Hypothalamus (tissue), 51 donors: ENCODE data around the gene FOXF1.

Source experiments
- DNase-seq, 51 donors: peaks; one replicate each; lab custom pipeline; 2025; lab: John Stamatoyannopoulos, UW

The FOXF1 gene

GRCh38 chr16:86515777-86516622 is 5.7 kb downstream of the FOXF1 start:
- no peak for DNase-seq

DNA sequence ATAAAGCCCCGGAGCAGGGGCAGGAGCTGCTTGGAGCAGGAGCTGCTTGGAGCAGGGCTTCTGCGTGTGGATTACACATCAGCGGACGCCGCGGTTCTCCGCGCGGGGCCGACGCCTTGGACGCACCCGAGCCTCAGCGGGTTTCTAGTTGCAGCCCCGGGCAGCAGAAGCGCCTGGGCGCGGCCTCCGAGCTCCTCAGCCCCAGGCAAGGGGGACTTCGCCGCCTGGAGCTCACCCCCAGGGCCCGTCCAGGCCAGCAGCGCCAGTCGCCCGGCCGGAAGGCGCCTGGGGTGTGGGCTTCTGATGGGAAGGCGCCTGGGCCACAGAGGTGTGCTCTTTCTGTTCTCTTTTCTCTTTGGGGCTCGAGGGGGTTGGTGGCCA is 6.3 kb downstream of the FOXF1 start:
- DNase-seq, result no peak

DNA sequence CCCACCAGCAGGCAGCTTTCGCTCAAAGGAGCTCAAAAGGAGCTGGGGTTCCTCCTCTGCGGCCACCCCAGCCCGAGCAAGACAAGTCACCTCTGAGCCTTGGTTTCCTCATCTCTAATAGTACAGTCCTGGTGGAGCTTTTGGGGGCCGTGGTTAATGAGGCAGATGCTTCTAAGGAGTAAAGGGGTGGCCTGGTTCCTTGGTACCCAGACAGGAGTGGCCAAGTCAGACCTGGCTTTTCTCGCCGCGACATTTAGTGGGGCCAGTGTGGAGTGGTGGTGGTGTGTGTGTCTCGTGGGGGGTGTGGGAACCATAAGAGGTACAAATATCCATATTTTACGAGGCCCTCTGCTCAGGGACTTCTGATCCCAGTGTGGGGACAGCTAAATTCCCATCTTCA is 6.7 kb downstream of the FOXF1 start:
- DNase-seq, result no peak

GRCh38 chr16:86517652-86518258 is 7.4 kb downstream of the FOXF1 start:
- peak in 44 of 51 donors; percentile 8 to 77 (median 40) for DNase-seq

GRCh38 chr16:86519007-86519648 is 8.8 kb downstream of the FOXF1 start:
- DNase-seq, result no peak

GRCh38 chr16:86519649-86520316 is 9.5 kb downstream of the FOXF1 start:
- DNase-seq, result peak in 29 of 51 donors; percentile 4 to 60 (median 26)

DNA sequence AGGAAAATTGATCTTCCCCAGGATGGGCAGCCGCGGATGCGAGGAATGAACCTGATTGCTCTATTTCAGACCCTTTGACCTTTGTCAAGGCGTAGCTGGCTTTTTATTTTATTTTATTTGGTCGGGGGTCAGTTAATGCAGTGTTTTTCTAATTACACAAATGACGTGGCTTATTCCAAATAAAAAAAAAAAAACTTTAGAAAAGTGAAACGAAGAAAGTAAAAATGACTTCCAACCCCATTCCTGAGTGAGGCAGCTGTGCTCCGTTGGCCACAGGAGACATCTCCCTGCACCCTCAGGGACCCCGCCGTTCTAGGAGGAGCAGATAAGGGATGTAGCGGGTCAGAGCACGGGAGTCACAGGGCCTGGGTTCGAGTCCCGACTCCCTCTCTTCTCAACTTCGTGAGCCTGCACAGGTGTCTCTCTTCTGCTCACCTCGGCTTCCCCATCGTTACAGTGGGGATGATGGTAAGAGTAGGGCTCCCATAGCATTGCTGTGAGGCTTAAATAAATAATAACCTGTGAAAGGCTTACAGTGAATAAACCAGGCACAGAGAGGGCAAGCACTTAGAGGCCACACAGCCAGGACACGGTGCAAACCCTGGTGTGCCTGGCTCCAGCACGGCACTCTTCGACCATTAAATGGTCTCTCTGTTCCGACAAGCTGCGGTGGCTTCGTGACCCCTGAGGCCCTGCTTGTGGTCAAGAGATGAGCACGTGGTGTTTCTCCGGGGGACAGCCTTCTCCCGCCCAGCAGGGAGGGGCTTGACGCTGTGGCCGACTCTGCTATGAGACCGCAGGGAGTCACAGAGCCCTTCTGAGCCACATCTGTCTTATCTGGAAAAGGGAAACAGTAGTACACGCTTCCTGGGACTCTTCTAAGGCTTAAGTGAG is 10.2 kb downstream of the FOXF1 start:
- no peak for DNase-seq

DNA sequence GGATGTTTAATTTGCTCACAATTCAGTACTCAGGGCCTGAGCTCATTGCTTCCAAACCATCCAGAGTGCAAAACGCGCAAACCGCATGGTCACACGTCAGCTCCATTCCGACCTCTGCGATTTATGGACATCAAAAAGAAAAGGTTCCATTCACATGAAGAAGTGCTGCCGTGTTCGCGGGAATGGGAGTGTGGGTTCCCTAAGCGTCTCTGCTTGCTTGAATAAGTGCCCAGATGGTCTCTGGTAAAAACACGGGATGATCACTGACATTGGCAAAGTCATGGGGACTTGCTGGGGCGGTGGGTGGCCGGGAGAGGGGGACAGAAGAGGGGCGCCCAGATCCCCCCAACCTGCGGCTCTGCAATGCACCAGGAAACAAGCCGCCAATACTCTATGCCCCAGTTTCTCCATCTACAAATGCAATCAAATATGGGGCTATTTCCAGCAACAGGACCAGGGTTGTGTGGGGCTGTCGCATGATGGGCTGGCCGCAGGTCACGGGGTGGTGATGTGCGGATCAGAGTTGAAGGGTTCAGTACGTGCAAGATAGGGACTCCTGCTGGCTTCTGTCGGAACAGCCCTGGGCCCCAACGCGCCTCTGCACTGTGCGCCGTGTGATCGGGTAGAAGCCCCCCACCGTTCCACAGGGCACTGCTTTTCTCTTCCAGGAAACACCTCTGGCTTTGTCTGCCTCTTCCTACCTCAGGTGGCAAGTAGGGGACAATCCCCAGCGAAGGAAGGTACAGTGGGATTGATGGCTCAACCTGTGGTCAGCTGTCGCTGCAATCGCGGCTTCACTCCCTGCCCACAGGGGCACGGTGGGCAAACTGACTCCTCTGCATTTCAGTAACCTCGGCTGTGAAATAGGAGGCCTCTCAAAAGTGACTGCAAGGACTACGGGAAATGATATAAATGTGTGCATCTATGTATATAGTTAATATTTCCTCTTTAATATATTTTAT is 11.2 kb downstream of the FOXF1 start:
- DNase-seq, result no peak

GRCh38 chr16:86522634-86523033 is 12.3 kb downstream of the FOXF1 start:
- peak in 1 of 51 donors; percentile 41 for DNase-seq

DNA sequence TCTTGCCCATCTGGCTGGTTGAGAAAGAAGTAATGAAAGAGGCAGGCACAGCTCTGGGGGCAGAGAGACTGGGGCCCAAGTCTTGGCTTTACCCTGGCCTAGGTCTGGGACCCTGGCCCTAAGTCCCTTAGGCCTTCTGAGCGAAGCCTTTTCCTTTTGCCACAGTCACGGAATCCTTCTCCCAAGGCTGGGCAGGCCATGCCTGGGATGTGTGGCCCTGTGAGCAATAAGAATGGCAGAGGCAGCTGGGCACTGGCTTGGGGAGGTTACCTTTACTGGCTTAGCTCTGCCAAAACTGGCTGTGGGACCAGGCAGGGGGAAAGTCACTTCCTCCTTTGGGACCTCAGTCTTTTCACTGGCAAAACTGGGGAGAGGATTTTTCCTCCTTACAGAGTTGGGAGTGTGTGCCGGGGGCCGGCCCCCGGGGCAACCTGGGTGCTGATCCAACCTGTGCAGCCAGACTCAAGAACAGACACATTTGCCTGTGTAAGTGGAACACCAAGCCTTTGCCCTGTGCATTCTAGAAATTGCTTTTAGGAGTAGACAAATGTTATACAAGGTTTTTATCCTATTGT is 12.9 kb downstream of the FOXF1 start:
- DNase-seq, result no peak

GRCh38 chr16:86524029-86524428 is 13.7 kb downstream of the FOXF1 start:
- no peak for DNase-seq

DNA sequence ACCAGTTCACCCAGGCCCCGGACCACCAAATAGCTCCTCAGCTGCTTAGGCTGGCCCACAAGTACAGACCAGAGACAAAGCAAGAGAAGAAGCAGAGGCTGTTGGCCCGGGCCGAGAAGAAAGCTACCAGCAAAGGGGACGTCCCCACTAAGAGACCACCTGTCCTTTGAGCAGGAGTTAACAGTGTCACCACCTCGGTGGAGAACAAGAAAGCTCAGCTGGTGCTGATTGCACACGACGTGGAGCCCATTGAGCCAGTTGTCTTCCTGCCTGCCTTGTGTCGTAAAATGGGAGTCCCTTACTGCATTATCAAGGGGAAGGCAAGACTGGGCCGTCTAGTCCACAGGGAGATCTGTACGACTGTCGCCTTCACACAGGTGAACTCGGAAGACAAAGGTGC is 15.4 kb downstream of the FOXF1 start:
- DNase-seq, result no peak

DNA sequence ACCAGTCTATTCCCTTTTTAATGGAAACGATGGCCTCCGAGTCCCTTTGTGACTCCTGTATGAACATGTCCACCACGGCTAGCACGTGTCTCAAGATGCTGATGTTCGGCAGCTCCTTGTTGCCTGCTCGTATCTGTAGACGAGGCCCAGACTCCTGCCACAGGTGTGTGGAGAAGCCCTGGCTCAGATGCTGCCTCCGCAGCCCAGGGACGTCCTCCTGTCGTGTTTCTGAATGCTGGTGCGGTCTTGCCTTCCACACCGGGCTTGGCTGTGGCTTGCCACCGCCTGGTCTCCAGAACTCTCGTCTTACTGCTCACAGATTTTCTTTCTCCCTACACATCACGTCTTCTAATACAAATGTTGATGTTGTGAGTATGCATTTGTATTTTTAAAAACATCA is 17.0 kb downstream of the FOXF1 start:
- DNase-seq, result no peak

DNA sequence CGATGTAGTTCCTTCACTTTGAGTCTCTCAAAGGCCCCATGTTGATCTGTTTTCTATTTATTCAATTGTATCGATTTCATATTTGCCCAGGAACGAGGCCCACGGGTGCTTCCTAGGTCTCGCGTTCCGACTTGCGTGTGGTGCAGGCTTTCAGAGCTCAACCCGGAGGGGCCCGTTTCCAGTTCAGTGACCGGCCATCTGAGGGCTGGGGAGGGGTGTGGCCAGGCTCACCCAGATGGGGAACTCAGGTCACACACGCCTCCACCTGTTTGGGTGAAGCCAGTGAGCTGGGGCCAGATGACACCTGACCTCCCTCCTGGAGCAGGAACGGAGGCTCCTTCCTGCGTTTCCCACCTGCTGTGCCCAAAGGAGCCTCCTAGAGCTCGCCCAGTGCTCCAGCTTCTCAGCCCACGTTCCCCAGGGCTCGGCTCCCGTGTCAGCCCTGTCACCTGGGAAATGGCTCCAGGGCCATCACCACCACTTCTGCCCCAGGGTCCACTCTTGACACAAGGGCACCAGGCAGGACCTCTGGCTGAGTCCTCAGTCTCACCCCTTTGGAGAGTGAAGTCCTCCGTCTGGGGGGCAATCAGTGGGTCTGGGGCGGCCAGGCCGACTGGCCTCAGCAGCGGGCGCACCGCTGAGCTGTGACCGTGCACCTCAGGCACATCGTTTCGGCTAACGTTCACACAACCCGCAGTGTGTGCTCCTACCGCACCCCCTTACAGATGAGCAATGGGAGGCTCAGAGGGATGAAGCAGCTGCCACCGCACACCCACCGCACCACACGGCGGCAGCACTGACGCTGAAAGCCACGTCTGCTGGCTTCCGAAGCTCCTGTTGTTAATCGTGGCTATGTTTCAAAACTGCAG is 18.0 kb downstream of the FOXF1 start:
- no peak for DNase-seq

DNA sequence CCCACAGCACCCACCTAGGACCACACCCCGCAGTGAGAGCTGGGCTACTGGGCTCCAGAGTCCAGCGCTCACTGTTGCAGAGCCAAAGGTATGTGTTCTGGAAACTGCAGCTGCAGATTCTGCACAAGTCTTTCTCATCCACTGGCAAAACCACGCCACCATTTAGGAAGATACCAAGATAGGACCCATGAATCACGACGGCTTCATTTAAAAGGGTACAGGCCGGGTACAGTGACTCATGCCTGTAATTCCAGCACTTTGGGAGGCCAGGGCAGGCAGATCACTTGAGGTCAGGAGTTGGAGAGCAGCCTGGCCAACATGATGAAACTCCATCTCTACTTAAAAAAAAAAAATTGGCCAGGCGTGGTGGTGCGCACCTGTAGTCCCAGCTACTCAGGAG is 18.8 kb downstream of the FOXF1 start:
- no peak for DNase-seq

DNA sequence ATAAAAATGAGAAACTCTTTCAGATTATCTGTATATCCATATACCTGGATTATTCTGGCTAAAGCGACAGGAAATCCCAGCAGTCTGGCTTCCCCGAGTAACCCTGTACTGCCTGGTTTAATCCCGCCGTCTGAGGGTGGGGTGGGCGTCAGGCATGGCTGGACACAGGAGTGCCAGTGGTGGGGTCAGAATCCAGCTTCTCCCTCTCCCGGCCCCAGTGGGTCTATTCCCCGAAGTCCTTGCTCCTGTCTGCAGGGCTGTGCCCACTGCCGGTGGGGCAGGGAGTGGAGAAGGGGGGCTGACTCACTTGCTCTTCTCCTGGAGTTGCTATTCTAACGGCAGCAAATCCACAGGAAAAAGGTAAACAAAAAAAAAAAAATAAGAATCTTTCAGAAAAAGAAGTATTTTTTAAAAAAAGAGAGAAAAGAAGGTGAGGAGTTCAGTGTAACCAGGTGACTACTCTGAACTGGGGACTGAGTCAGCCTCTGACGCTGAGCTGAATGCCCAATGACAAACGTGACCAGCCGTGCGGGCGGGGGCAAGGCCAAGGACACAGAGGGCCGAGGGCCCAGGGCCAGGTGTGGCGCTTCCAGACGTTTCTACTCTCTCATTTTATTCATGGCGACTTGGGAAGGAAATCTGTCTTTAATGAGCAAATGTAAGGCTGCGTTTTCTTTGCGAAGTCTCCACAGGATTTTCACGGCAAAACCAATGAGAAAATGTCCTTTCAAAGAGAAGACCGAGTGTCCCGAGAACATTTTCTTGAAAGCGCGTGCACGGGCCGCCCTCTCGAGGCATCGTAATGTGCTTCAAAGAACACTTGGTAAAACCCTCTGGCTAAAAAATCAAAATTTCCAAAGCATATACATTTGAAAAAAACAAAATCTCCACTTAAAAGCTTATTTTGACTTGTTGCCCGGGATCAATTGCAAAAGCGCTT is 20.2 kb downstream of the FOXF1 start:
- peak in 17 of 51 donors; percentile 5 to 67 (median 37) for DNase-seq

- DNase-seq, result peak in 49 of 51 donors; percentile 14 to 93 (median 78)
These were observed 20.8 kb downstream of the FOXF1 start for GRCh38 chr16:86531191-86531545.
